H9 (cell line): ENCODE results near the gene TMTC1. TPM values are rescaled to one million over a fixed set of nuclear protein-coding genes. Genes with fewer than 3 reads are reported as not detected.

Experiments used
- DNase-seq: peaks from one replicate; pipeline ENCODE4 v3.0.0-alpha.2; 2017
- H2AFZ ChIP-seq: one replicate; pipeline ENCODE4 v1.6.1; 2013; ENCODE audit warnings: mild to moderate bottlenecking, low read length, control low read depth, moderate library complexity
- H2AK5ac ChIP-seq: 2 replicates; pipeline ENCODE4 v1.6.1; 2013; ENCODE audit warnings: low read length, control low read depth, mixed read lengths; ENCODE audit not compliant: insufficient read length
- H2BK120ac ChIP-seq: one replicate; pipeline ENCODE4 v1.6.1; 2013; ENCODE audit warnings: low read depth, mild to moderate bottlenecking, low read length, control low read depth, inconsistent platforms; ENCODE audit not compliant: poor library complexity, severe bottlenecking
- H2BK12ac ChIP-seq: 2 replicates; pipeline ENCODE4 v1.6.1; 2013; ENCODE audit warnings: low read length, control low read depth, mixed read lengths, low read depth; ENCODE audit not compliant: insufficient read length
- H2BK15ac ChIP-seq: 2 replicates; pipeline ENCODE4 v1.6.1; 2013; ENCODE audit warnings: low read depth, low read length, control low read depth
- H2BK20ac ChIP-seq: one replicate; pipeline ENCODE4 v1.6.1; 2013; ENCODE audit warnings: low read depth, mild to moderate bottlenecking, low read length, control low read depth, inconsistent platforms; ENCODE audit not compliant: poor library complexity, severe bottlenecking
- H2BK5ac ChIP-seq: 2 replicates; pipeline ENCODE4 v1.6.1; 2013; ENCODE audit warnings: low read length, control low read depth, mixed read lengths; ENCODE audit not compliant: insufficient read length
- H3K14ac ChIP-seq: 2 replicates; pipeline ENCODE4 v1.6.1; 2013; ENCODE audit warnings: low read length, control low read depth; ENCODE audit not compliant: insufficient read depth
- H3K18ac ChIP-seq: 2 replicates; pipeline ENCODE4 v1.6.1; 2013; ENCODE audit warnings: low read depth, mild to moderate bottlenecking, mixed read lengths, low read length, control low read depth; ENCODE audit not compliant: insufficient read length
- H3K23ac ChIP-seq: 2 replicates; pipeline ENCODE4 v1.6.1; 2013; ENCODE audit warnings: low read length, control low read depth, mixed read lengths, low read depth; ENCODE audit not compliant: insufficient read length
- H3K23me2 ChIP-seq: 2 replicates; pipeline ENCODE4 v1.6.1; 2013; ENCODE audit warnings: low read depth, mild to moderate bottlenecking, mixed read lengths, low read length, control low read depth; ENCODE audit not compliant: insufficient read length, poor library complexity, severe bottlenecking
- H3K27ac ChIP-seq: 2 replicates; pipeline ENCODE4 v1.5.1; 2013; ENCODE audit warnings: low read length, control low read depth, mixed read lengths, low read depth; ENCODE audit not compliant: insufficient read length
- H3K27me3 ChIP-seq: 2 replicates; pipeline ENCODE4 v1.6.1; 2013; ENCODE audit warnings: low read length, control low read depth, inconsistent platforms; ENCODE audit not compliant: insufficient read depth
- H3K4ac ChIP-seq: 2 replicates; pipeline ENCODE4 v1.6.1; 2013; ENCODE audit warnings: low read depth, mild to moderate bottlenecking, control low read depth, inconsistent platforms, low read length, moderate library complexity
- H3K4me1 ChIP-seq: 2 replicates; pipeline ENCODE4 v1.6.1; 2013; ENCODE audit warnings: low read length, control low read depth, inconsistent platforms; ENCODE audit not compliant: insufficient read depth
- H3K4me2 ChIP-seq: 2 replicates; pipeline ENCODE4 v1.6.1; 2013; ENCODE audit warnings: low read length, control low read depth, mixed read lengths; ENCODE audit not compliant: insufficient read length, insufficient read depth
- H3K56ac ChIP-seq: 2 replicates; pipeline ENCODE4 v1.6.1; 2013; ENCODE audit warnings: low read depth, mild to moderate bottlenecking, mixed read lengths, low read length, control low read depth; ENCODE audit not compliant: insufficient read length
- H3K79me1 ChIP-seq: 2 replicates; pipeline ENCODE4 v1.6.1; 2013; ENCODE audit warnings: low read depth, mild to moderate bottlenecking, moderate library complexity, low read length, control low read depth, inconsistent platforms; ENCODE audit not compliant: insufficient read depth, poor library complexity, severe bottlenecking
- H3K79me2 ChIP-seq: 2 replicates; pipeline ENCODE4 v1.6.1; 2013; ENCODE audit warnings: low read length, control low read depth, inconsistent platforms; ENCODE audit not compliant: insufficient read depth
- H3K9ac ChIP-seq: 2 replicates; pipeline ENCODE4 v1.6.1; 2013; ENCODE audit warnings: low read length, control low read depth, mixed read lengths; ENCODE audit not compliant: insufficient read length; ENCODE audit errors: extremely low read depth
- H3K9me3 ChIP-seq: one replicate; pipeline ENCODE4 v1.6.1; 2013; ENCODE audit warnings: low read depth, low read length, inconsistent platforms; ENCODE audit not compliant: control insufficient read depth
- H3T11ph ChIP-seq: one replicate; pipeline ENCODE4 v1.6.1; 2013; ENCODE audit warnings: mild to moderate bottlenecking, low read length, control low read depth, inconsistent platforms
- H4K20me1 ChIP-seq: one replicate; pipeline ENCODE4 v1.6.1; 2013; ENCODE audit not compliant: control insufficient read depth, insufficient read length, insufficient read depth
- H4K5ac ChIP-seq: 2 replicates; pipeline ENCODE4 v1.6.1; 2013; ENCODE audit warnings: low read depth, mild to moderate bottlenecking, mixed read lengths, low read length, control low read depth; ENCODE audit not compliant: insufficient read length
- H4K8ac ChIP-seq: replicated peaks from 2 replicates; pipeline ENCODE4 v1.6.1; 2013; ENCODE audit warnings: low read length, control low read depth, mixed read lengths, low read depth; ENCODE audit not compliant: insufficient read length
- H4K91ac ChIP-seq: 2 replicates; pipeline ENCODE4 v1.6.1; 2013; ENCODE audit warnings: low read depth, mild to moderate bottlenecking, moderate library complexity, mixed read lengths, low read length, control low read depth; ENCODE audit not compliant: insufficient read length
- H3K27ac Mint-ChIP-seq, 3 experiments: 2 replicates in 2 of 3; 3 replicates in 1 of 3; pipeline ENCODE4 v1.8.0; 2020 to 2021; ENCODE audit warnings: mixed read lengths in 3 of 3, mild to moderate bottlenecking in 1 of 3, moderate library complexity in 1 of 3
- H3K27me3 Mint-ChIP-seq: 2 replicates; pipeline ENCODE4 v1.8.0; 2021; ENCODE audit warnings: low read depth, mild to moderate bottlenecking, moderate library complexity, mixed read lengths
- H3K36me3 Mint-ChIP-seq, 3 experiments: 2 replicates in 2 of 3; 3 replicates in 1 of 3; pipeline ENCODE4 v1.8.0; 2020 to 2021; ENCODE audit warnings: low read depth in 3 of 3, mixed read lengths in 3 of 3; ENCODE audit not compliant: insufficient read depth in 1 of 3
- H3K4me1 Mint-ChIP-seq, 2 experiments: 2 replicates each; pipeline ENCODE4 v1.8.0; 2020; ENCODE audit warnings: mixed read lengths in 2 of 2
- H3K4me3 Mint-ChIP-seq, 2 experiments: 2 replicates in 1 of 2; 3 replicates in 1 of 2; pipeline ENCODE4 v1.8.0; 2020 to 2021; ENCODE audit warnings: mild to moderate bottlenecking in 2 of 2, mixed read lengths in 2 of 2, moderate library complexity in 1 of 2
- H3K9me3 Mint-ChIP-seq, 2 experiments: 2 replicates in 1 of 2; 3 replicates in 1 of 2; pipeline ENCODE4 v1.8.0; 2020; ENCODE audit warnings: mild to moderate bottlenecking in 2 of 2, mixed read lengths in 2 of 2, moderate library complexity in 1 of 2
- WGBS: extraction: QIAGEN DNeasy Blood & Tissue Kit; methylation state at CpG from one replicate; pipeline ENCODE4 v1.1.7; 2013; ENCODE audit warnings: missing lambda C conversion rate, low lambda C conversion rate, mixed read lengths; ENCODE audit not compliant: insufficient read length; ENCODE audit errors: extremely low coverage; 5-methylcytosine and 5-hydroxymethylcytosine counted together
- total RNA-seq: library from RNA; stranded (reverse); gene quantifications from 2 replicates; pipeline ENCODE4 v1.2.1, GENCODE V29; 2021
- TF ChIP-seq, protein P1 (sequence below): fragments of 200-600 bp; sonication (generic); conservative IDR thresholded peaks from 3 replicates; pipeline ENCODE4 v1.8.0; 2021; ENCODE audit warnings: antibody characterized with exemption, mild to moderate bottlenecking

Gene TMTC1
- total RNA-seq, 1 experiment from 2014 or later, result 16.1 TPM

DNA sequence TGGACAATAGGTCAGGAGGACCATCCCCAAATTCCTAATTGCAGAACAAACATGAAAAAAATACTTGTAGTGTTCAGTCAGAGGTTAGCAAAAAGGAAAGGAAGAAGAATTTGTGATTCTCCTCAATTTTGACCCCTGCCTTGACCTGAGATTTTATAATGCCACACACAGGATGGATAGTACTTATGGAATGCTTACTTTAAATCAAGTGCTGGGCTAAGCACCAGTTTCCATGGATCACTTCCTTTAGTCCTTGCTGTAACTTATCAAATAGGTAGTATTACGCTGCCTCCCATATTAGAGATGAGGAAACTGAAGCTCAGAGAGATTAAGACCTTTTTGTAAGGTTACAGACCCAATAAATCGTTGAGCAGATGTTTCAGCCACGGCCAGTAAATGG, 205.0 kb downstream of the TMTC1 start:
- Histone ChIP-seq H3K79me2 (no peaks in the 10 kb centered on the region), H3K27me3 (no peaks in the 10 kb centered on the region), H3K56ac (no peak overlapping the region), H3K4me2 (no peak overlapping the region), H2BK5ac (no peak overlapping the region), H3K4ac (no peak overlapping the region), H3K14ac (no peak overlapping the region), H3K9me3 (no peaks in the 10 kb centered on the region), H2BK120ac (no peak overlapping the region), H4K8ac (no peak overlapping the region), H2BK12ac (no peak overlapping the region), H4K5ac (no peak overlapping the region), H4K20me1 (no peaks in the 10 kb centered on the region), H3K23ac (no peak overlapping the region), H2AK5ac (no peak overlapping the region), H3T11ph (no peak overlapping the region), H3K9ac (no peak overlapping the region), H2BK15ac (no peak overlapping the region), H4K91ac (no peak overlapping the region), H2BK20ac (no peak overlapping the region), H3K27ac (no peak overlapping the region), H3K4me1 (no peaks in the 10 kb centered on the region), H2AFZ (no peak overlapping the region), H3K79me1 (no peaks in the 10 kb centered on the region), H3K23me2 (no peaks in the 10 kb centered on the region), H3K18ac (no peak overlapping the region)
- no peaks in the 10 kb centered on the region for H3K27me3 Mint-ChIP-seq
- TF ChIP-seq, protein P1, sequence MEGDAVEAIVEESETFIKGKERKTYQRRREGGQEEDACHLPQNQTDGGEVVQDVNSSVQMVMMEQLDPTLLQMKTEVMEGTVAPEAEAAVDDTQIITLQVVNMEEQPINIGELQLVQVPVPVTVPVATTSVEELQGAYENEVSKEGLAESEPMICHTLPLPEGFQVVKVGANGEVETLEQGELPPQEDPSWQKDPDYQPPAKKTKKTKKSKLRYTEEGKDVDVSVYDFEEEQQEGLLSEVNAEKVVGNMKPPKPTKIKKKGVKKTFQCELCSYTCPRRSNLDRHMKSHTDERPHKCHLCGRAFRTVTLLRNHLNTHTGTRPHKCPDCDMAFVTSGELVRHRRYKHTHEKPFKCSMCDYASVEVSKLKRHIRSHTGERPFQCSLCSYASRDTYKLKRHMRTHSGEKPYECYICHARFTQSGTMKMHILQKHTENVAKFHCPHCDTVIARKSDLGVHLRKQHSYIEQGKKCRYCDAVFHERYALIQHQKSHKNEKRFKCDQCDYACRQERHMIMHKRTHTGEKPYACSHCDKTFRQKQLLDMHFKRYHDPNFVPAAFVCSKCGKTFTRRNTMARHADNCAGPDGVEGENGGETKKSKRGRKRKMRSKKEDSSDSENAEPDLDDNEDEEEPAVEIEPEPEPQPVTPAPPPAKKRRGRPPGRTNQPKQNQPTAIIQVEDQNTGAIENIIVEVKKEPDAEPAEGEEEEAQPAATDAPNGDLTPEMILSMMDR, result no peak
- no peaks in the 10 kb centered on the region for H3K9me3 Mint-ChIP-seq
- no peak for DNase-seq
- no CpG with 5 or more reads among the region's 3 CpGs for WGBS
- H3K36me3 Mint-ChIP-seq, result no peaks in the 10 kb centered on the region
- no peak overlapping the region for H3K4me3 Mint-ChIP-seq
- peaks cover 2 to 3% of the 10 kb centered on the region in 2 experiments for H3K4me1 Mint-ChIP-seq
- H3K27ac Mint-ChIP-seq, result no peak overlapping the region
